Neural cell (in vitro differentiated cells): Measurements from ENCODE around the gene APOL6.

Experiments used
- CTCF ChIP-seq: fragments of 450-650 bp; IDR thresholded peaks from 2 replicates; pipeline ENCODE4 v1.5.1; 2014; ENCODE audit warnings: antibody characterized with exemption, mild to moderate bottlenecking, moderate library complexity; ENCODE audit not compliant: poor library complexity, severe bottlenecking
- EP300 ChIP-seq: fragments of 450-650 bp; conservative IDR thresholded peaks from 2 replicates; pipeline ENCODE4 v1.6.1; 2014; ENCODE audit warnings: antibody characterized with exemption, mild to moderate bottlenecking, moderate library complexity; ENCODE audit not compliant: poor library complexity, severe bottlenecking
- EZH2 ChIP-seq: fragments of 200-600, 300-800 bp; shearing (Covaris generic), sonication (generic); IDR thresholded peaks from 2 replicates; pipeline ENCODE4 v1.6.1; 2014; ENCODE audit warnings: antibody characterized with exemption, low read length, borderline replicate concordance, mild to moderate bottlenecking; ENCODE audit not compliant: insufficient read depth, poor library complexity, severe bottlenecking
- MXI1 ChIP-seq: fragments of 450-650 bp; conservative IDR thresholded peaks from 2 replicates; pipeline ENCODE4 v1.6.1; 2014; ENCODE audit warnings: antibody characterized with exemption, mild to moderate bottlenecking; ENCODE audit not compliant: poor library complexity, severe bottlenecking
- POLR2AphosphoS5 ChIP-seq: IDR thresholded peaks from 2 replicates; pipeline ENCODE4 v1.6.1; 2012
- RAD21 ChIP-seq: fragments of 450-650 bp; conservative IDR thresholded peaks from 2 replicates; pipeline ENCODE4 v1.6.1; 2014; ENCODE audit warnings: antibody characterized with exemption, mild to moderate bottlenecking, moderate library complexity
- SMC3 ChIP-seq: fragments of 450-650 bp; conservative IDR thresholded peaks from 2 replicates; pipeline ENCODE4 v1.6.1; 2014; ENCODE audit warnings: antibody characterized with exemption, mild to moderate bottlenecking, moderate library complexity; ENCODE audit not compliant: poor library complexity
- TAF1 ChIP-seq: IDR thresholded peaks from 2 replicates; pipeline ENCODE4 v1.6.1; 2012; ENCODE audit warnings: low read depth

GRCh38 chr22:35631597-35631996 is 16.6 kb upstream of the APOL6 start:
- TF ChIP-seq RAD21: no peak
- peak; percentile 45 for TF ChIP-seq CTCF
- TF ChIP-seq EZH2: no peak
- TF ChIP-seq MXI1: no peak
- TF ChIP-seq POLR2AphosphoS5: no peak
- TF ChIP-seq SMC3: no peak
- no peak for TF ChIP-seq EP300
- TF ChIP-seq TAF1: no peak
